GM12864 (cell line): Measurements from ENCODE around the gene BCL11B.

Experiments
- DNase-seq: peaks from one replicate; pipeline ENCODE4 v3.0.0-alpha.2; 2011; ENCODE audit warnings: low read depth
- H3K4me3 ChIP-seq: 2 replicates; pipeline ENCODE4 v1.5.1; 2011; ENCODE audit warnings: mild to moderate bottlenecking, low read depth, low read length, control low read depth
- TF ChIP-seq, protein P1 (sequence below): IDR thresholded peaks from 2 replicates; pipeline ENCODE4 v1.5.1; 2011; ENCODE audit warnings: low read depth, mild to moderate bottlenecking, moderate library complexity, low read length, control low read depth, inconsistent platforms; ENCODE audit errors: missing control alignments

The BCL11B gene

DNA sequence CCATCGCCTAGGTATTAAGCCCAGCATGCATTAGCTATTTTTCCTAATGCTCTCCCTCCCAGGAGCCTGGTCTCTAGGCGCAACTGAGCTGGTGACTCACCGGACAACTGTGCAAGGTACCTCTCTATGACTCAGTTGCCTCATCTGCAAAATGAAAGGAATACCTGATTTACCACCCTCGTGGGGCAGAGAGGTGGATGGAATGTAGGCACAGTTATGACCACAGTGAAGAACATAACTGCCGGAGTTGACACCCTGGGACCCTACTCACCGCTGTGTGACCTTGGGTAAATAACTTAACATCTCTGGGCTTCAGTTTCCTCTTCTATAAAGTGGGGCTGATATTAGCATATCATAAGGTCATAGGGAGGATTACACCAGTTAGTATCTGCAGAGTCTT is 22.6 kb downstream of the BCL11B start:
- TF ChIP-seq, protein P1, sequence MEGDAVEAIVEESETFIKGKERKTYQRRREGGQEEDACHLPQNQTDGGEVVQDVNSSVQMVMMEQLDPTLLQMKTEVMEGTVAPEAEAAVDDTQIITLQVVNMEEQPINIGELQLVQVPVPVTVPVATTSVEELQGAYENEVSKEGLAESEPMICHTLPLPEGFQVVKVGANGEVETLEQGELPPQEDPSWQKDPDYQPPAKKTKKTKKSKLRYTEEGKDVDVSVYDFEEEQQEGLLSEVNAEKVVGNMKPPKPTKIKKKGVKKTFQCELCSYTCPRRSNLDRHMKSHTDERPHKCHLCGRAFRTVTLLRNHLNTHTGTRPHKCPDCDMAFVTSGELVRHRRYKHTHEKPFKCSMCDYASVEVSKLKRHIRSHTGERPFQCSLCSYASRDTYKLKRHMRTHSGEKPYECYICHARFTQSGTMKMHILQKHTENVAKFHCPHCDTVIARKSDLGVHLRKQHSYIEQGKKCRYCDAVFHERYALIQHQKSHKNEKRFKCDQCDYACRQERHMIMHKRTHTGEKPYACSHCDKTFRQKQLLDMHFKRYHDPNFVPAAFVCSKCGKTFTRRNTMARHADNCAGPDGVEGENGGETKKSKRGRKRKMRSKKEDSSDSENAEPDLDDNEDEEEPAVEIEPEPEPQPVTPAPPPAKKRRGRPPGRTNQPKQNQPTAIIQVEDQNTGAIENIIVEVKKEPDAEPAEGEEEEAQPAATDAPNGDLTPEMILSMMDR = no peak

DNA sequence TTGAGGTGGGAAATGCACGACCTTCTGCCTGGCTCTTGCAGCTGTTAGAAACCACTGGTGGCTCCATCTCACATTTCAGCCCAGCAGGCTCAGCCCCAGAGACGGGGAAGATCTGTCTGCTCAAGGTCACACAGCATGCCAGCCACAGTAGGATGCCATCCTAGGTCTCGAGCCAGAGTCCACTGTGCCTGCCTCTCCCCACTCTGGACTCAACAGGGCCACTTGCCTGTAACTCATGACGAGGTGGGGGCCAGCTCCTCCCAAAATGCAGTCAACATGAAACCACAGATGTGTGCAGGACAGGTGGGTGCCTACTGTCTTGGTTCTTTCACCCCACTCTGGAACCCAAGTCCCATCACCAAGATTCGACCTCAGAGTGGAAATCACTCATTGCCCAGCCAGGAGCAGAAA is 23.2 kb downstream of the BCL11B start:
- H3K4me3 ChIP-seq = no peak overlapping the region
- DNase-seq = no peak
- TF ChIP-seq, protein P1 = no peak

More for the DNA sequence above, 22.6 kb downstream of the BCL11B start:
- DNase-seq = no peak
- H3K4me3 ChIP-seq = no peak overlapping the region

DNA sequence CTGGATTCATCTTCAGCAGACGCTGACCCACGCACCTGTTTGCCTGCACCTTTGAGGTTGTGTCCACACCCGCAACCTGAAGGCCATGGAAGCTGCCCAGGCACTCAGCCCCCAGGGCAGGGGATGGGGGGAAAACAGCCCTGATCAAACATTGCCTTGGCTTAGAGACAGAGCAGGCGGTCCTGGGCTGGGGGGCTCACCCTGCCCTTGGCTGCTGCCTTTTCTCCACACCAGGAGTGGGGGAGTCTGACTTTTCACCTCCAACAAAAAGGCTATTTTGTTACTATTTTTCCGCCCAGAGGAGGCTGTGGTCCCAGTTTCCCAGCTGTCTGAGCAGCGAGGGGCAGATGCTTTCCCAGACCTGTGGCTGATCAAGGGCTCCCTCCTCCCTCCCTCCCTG is 24.2 kb downstream of the BCL11B start:
- H3K4me3 ChIP-seq = no peak overlapping the region
- TF ChIP-seq, protein P1 = no peak
- no peak for DNase-seq

- no peak for DNase-seq
- TF ChIP-seq, protein P1 = no peak
Observed at GRCh38 chr14:99247101-99247729, 24.8 kb downstream of the BCL11B start.

GRCh38 chr14:99246536-99247097 is 25.4 kb downstream of the BCL11B start:
- DNase-seq = no peak
- no peak overlapping the region for H3K4me3 ChIP-seq
- TF ChIP-seq, protein P1 = no peak

More at GRCh38 chr14:99247101-99247729, 24.8 kb downstream of the BCL11B start:
- H3K4me3 ChIP-seq = no peak overlapping the region

DNA sequence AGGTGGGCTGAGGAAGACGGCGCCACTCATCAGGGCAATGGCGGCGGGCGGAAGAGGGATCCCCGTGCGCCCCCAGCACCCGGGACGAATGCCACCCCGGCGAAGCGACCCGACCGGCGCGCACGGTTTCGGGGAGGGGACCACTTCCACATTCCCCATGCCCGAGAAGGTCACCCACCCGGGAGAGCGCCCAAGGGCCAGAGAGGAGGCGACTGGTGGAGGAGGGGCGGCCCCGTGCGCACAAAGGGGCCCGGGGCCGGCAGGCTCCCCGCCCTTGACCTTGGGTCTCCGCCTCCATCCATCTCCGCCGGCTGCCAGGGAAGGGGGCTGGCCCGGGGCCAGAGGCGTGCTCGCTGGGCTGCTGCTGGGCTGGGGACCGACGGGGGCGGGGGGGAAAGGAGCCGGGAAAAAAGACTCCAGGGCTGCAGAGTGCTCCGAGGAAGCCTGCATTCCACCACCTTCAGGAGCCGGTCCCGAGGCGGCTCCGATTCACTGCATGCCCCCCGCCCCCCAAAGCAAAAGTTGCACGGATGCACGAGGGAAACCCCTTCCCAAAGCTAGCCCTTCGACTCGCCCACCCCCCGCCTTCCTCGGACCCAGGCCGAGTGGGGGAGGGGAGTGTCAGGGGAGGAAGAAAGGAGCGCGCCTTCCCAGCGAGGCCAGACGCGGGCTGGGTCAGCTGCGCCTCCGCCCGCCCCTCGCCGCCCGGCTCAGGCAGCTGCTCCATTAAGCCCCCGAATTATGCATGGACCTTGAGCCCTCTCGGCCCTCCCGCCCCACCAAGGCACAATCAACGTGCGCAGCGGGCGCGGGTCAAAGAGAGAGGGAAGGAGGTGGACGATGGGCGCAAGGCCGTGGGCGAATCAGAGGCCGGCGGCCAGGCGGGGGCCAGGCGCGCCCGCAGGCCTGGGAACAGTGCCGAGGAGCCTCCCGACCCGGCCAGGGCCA is 26.2 kb downstream of the BCL11B start:
- TF ChIP-seq, protein P1 = no peak
- no peak overlapping the region for H3K4me3 ChIP-seq
- no peak for DNase-seq
